Measurements from ENCODE around the gene SUMO4. TPM values are rescaled to one million over a fixed set of nuclear protein-coding genes. Genes with fewer than 3 reads are reported as not detected.

SUMO4 gene
- total RNA-seq, 1 donor from 2014 or later, result 9.6 TPM

DNA sequence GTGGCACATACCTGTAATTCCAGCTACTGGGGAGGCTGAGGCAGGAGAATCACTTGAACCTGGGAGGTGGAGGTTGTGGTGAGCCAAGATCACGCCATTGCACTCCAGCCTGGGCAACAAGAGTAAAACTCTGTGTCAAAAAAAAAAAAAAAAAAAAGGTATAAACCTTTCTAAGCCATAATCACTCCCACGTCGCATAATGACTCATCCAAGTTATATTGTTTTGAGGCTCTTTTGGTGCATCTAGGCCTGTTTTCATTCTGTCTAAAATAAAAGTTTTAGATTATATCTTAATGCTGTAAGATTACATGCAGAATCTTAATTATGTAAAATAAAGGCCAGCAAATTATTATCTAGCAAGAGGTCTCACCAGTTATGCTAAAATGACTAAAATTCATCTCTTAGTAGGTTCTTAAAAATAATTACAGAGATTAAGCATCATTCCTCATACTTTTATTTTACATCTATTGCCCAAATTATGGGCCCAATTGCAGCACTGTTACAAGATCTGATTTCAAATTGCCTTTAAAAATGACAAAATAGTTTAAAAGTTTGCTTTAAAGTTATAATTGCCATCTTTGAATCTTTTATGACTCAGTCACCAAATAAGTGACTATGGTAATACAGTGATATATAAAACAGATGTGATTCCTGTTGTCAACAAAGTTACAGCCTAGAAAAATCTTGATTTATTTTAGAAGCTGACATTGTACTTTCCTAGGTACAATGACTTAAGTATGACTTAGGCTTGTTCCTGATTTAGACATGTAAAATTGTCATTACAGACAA lies 10.4 kb upstream of the SUMO4 start:
- intact Hi-C loops (cut with micrococcal nuclease), result loop anchor here (5.0 kb wide), 1 partner anchor 72 kb away; the partner anchor contains the start of gene TAB2

DNA sequence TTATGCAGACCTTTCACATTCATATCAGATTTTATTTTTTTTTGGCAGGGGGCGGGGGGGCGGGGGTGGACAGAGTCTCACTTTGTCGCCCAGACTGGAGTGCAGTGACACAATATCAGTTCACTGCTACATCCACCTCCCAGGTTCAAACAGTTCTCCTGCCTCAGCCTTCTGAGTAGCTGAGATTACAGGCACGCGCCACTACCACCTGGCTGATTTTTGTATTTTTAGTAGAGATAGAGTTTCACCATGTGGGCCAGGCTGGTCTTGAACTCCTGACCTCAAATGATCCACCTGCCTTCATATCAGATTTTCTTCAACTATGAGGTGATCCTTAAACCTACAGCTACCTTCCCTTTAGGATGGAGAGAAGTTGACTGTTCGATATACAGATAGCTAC lies 8.0 kb upstream of the SUMO4 start:
- intact Hi-C loops (cut with micrococcal nuclease), result no loop called here

DNA sequence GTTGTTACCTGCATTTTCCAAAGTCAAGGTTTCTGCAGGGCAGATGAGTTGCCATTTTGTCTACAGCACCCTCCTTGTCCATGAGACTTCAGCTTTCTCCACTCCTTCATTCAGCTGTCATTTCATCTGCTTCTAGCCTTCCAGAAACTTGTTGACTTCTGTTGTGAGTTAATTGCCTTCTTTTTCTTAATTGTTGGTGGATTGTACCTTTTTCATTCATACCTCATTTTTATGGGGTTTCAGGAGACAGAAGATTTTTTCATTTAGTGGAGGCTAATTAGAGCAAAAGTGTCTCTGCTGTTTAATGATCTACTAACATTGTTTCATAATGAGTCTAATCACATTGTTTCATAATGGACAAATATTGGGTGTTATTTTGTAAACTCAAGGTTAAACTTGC lies 7.5 kb upstream of the SUMO4 start:
- intact Hi-C loops (cut with micrococcal nuclease), result no loop called here

DNA sequence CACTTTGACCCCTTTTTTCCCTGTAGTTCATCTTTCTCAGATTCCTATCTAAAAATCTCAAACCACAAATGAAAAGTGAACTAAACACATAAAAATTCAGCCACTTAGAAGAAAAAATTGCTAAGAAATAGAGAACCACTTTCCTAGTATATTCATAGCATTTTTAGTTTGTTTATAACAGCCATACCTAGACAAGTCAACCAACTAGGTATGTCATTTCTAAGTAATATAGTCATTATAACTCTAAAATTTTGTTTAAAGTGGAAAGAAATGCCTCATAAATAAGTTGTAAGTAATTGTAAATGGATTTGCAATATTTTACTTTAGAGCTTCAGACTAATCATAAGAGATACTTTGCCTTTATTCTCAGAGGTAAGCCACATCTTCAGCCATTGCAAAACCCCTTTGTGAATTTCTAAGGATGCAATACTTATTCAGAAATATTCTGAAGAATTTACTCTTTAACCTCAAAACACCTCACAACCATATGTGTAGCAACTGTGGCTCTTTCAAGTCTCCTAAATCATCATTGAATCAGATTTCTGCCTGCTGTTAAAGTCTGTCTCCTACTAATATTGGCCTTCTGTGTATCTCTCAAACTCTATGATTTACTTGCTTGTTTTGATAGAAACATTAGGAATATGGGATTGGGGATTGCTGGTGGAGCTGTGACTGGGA lies 6.9 kb upstream of the SUMO4 start:
- intact Hi-C loops (cut with micrococcal nuclease), result no loop called here

DNA sequence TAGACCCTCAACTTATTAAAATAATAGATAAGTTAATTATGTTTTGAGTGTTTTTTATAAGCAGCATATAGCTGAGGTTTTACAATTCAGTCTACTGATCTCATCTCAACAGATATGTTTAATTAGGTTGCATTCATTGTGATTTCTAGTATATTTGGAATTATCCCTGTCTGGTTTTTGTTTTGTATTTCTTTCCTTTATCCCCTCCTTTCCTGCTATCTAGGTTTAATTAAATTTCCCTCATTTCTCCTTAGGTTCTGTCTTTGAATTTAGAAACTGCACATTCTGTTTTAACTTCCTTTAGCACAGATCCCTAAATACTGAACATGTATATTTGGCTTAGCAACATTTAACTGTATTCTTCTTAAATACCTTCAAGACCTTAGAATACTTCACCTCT lies 4.9 kb upstream of the SUMO4 start:
- intact Hi-C loops (cut with micrococcal nuclease), result no loop called here

DNA sequence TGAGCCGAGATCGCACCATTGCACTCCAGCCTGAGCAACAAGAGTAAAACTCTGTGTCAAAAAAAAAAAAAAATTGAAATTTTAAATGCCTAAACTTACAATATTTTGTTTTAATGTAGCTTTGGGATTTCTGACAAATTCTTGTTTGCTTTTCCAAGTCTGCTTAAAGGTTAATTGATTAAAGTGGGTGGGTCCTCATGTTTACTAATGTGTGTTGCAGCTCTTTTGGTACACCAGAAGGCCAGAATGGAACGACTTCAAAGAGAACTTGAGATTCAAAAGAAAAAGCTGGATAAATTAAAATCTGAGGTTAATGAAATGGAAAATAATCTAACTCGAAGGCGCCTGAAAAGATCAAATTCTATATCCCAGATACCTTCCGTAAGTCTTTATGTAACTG lies 2.7 kb upstream of the SUMO4 start:
- intact Hi-C loops (cut with micrococcal nuclease), result no loop called here

DNA sequence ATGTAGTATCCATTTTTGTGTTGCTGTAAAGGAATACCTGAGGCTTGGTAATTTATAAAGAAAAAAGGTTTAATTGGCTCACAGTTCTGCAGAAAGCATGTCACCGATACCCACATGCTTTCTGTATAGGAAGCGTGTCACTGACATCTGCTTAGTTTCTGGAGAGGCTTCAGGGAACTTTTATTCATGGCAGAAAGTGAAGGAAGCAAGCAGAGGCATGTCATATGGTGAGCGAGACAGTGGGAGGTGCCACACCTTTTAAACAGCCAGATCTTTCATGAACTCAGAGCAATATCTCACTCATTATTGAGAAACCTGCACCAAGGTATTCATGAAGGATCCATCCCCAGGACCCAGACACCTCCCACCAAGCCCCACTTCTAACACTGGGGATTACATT lies 3.5 kb downstream of the SUMO4 start:
- intact Hi-C loops (cut with micrococcal nuclease), result no loop called here

DNA sequence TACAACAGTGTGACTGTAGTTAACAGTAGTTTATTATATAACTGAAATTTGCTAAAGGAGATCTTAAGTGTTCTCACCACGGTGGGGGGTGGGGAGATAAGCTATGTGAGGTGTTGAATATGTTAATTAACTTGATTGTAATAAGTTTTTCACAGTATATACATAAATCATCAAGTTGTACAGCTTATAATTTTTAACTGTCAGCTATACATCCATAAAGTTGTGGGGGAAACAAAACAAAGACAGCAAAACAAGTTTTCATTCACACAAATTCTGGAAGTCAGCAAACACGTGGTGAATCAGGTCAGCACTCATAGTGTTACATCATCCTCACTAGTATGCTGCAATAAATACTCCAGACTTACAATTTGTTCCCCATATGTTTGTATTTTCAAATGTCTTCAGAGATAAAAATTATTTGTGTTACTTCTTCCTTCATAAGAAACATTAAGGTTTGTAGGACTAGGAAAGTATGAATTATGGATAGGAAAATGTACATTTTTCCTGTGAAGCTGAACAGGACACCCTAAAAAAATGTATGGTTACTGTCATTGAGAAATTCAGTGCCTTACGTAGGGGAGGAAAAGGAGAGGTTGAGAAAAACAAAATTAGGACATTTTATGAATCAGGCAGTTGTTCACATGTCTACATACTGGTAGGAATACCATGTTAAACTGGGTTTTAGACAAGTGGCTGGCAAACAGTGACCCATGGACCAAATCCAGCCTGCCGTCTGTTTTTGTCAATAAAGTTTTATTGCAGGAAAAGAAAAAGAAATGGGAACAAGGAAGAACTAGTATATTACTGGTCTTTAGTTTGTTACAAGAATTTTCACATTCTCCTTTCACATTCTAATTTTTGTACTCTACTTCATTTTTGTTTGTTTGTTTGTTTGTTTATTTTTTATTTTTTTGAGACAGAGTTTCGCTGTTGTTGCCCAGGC lies 6.0 kb downstream of the SUMO4 start:
- intact Hi-C loops (cut with micrococcal nuclease), result loop anchor here (5.0 kb wide), 1 partner anchor 39 kb away; no protein-coding TSS in a partner anchor

DNA sequence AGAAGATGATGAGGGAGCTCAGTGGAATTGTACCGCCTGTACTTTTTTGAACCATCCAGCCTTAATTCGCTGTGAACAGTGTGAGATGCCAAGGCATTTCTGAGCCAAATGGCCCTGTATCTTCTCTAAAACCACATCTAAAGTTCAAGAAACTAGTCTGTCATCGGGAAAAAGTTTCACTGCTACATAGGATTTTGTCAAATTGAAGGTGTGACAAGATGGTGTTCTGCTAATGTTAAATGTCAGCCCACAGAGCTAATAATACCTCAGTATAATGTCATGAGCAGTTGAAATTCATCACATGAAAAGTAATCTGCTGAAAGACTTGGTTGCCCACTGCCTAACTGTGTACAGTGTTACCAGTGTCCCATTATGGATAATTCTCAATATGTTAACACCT lies 9.6 kb downstream of the SUMO4 start:
- intact Hi-C loops (cut with micrococcal nuclease), result loop anchor here (5.0 kb wide), 1 partner anchor 42 kb away; no protein-coding TSS in a partner anchor

DNA sequence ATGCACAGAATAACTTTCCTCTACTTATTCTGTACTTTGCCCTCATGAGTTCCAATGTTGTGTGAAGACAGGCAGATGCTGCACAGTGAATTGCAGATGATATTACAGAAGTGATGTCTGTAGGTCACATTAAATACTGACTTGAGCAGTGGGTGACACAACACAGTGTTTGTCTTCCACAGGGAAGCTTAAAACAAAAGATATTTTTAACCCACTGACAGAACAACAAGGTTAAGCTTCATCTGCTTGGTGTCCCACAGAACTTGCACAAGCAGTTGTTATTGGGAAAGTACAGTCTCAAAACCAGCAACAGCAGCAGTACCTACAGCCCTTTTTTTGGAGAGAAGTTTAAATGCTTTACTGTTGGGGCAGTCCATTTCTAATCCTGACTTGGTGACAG lies 10.5 kb downstream of the SUMO4 start:
- intact Hi-C loops (cut with micrococcal nuclease), result no loop called here

DNA sequence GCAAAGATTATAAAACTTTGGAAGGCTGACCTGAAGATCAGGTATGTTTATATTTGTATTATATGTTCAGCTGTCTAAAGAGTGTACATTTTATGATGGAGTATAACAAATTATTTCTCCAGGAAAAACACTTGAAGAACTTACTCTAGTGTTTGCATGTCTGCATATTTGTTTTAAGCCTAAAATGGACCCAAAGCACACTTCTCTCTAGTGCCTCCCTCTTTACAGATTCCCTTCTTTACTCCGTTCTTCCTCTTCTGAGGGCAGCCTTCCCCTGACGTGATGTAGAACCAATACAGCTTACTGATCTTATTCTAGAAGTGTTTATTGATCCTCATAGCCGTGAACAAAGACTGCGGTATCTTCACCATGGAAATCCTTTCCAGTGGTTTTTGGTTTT lies 13.9 kb downstream of the SUMO4 start:
- intact Hi-C loops (cut with micrococcal nuclease), result no loop called here

DNA sequence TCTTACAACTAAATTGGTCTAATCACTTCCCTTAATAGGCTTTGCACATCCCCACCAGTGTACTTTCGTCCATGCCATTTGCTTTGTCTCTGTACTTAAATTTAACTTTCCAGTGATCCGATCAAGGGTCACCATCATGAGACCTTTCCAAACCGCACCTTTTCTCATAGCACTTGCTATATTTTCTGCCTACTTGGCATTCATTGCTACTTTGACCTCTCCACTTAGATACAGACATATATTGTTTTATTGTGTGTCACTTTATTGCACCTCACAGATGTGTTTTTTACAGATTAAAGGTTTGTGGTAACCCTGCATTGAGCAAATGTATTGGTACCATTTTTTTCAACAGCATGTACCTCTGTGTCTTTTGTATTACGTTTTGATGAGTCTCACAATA lies 14.8 kb downstream of the SUMO4 start:
- intact Hi-C loops (cut with micrococcal nuclease), result no loop called here

DNA sequence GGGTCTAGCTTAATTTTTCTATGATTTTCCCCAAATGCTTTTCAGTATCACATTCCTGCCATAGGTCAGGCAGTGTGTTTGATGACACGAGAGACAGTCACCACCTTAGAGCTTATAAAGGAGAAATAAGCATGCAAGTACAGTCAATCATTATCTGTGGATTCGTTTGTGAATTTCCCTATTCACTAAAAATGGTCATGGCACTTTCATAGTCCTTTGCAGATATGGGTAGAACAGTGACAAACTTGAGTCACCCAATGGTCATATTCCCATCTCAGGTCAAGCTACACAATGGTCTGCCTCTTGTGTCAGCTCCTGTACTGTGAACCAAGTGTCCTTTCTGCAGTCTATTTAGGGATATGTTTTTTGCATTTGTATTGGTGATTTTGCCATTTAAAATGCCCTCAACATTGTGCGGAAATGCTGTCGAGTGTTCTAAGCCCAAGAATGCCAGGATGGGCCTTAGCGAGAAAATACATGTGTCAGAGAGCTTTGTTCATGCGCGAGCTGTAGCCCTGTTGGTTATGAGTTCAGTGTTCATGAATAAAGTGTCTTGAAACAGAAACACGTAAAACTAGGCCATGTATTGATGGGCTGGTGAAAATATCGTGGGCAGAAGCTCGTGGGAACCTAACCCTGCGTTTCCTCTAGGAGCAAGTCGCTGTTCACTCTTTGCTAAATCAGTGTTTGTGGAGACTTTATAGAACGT lies 19.8 kb downstream of the SUMO4 start:
- intact Hi-C loops (cut with micrococcal nuclease), result no loop called here

DNA sequence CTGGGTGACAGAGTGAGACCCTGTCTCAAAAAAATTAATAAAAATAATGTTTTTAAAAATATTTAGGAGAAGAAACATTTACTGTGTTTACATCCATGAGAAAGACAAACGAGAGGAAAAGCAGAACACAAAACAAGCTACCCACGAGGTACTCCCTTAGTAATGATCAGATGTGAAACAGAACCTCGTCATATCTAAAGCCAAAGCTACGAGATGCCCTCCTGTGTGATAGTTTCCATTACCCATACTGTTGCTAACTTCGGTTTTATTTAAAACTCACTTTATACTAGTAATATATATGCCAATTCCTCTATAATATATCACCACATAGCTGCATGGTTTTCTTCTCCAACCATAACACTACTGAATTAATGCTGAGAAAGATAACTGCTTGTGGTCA lies 21.1 kb downstream of the SUMO4 start:
- intact Hi-C loops (cut with micrococcal nuclease), result no loop called here

DNA sequence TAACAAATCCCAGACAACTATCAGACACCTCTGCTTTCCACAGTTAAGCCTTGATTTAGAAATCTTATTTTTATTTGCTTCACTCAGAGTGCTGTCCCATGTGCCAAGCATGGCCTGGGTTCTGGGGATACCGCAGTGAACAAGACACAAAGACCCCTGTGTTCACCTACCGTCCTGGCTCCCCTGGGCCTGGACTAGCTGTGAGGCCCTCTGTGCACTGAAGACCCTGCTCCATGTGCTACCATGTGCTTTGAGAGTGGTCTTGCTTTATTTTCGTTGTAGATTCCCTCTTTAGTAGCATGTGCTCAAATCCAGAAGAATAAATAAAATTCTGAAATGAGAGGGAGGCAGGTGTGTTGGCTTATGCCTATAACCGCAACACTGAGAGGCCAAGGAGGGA lies 22.5 kb downstream of the SUMO4 start:
- intact Hi-C loops (cut with micrococcal nuclease), result no loop called here

DNA sequence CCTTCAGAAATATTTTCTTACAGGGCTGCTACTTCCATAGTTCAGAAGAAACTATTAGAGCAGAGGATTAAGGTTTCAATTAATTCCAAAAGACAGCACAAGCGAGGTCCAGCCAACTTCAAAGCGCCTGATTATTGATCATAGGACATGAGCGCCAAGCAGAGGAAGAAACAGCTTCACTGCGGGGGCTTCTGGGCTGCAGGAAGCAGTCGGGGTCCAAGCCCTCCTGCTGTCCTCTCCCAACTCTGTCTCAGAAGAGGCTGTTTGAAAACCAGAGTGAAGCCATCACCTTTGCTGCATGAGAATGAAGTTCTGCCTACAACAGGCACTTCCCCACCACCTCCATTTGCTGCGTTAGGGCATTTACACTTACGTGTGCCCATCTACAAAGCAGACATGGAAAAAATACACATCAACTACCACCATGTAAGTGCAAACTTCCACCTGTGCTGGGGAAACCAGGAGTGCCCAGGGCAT lies 23.9 kb downstream of the SUMO4 start:
- intact Hi-C loops (cut with micrococcal nuclease), result no loop called here

DNA sequence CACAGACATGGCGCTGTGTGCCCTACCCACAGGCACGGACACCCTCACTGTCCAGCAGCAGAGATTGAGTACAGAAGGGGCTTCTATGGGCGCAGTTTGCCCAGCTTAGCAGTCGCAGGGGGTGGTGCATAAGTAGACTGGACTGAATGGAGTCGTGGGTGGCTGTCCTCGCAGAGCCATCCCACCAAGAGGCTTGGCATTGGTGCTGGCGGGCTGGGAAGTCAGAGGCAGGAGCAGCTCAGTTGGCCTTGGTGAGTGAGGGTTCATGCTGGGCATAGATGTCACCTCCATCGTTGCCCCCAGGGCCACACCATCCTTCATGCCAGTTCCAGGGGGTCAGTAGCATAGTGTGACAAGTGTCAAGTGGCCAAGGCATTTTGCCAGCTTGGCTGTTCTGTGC lies 25.2 kb downstream of the SUMO4 start:
- intact Hi-C loops (cut with micrococcal nuclease), result no loop called here

DNA sequence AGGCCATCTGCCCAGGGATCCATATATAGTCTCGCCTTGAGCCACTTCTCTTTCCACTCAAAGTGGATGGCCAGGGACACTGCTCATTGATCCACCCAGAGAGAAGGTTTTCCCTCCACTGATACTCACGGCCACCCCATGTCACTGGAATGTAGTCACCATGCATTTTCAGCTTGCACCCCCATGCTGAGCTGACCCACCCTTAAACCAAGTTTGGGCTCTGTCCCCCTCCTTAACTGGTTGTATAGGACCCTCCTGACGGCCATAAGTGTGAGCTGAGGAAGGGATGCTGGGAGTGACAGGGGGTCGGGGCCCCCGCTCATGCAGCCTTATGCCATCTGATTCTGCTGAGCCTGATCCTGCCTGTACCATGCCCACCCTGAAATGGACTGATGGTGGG lies 25.7 kb downstream of the SUMO4 start:
- intact Hi-C loops (cut with micrococcal nuclease), result no loop called here

DNA sequence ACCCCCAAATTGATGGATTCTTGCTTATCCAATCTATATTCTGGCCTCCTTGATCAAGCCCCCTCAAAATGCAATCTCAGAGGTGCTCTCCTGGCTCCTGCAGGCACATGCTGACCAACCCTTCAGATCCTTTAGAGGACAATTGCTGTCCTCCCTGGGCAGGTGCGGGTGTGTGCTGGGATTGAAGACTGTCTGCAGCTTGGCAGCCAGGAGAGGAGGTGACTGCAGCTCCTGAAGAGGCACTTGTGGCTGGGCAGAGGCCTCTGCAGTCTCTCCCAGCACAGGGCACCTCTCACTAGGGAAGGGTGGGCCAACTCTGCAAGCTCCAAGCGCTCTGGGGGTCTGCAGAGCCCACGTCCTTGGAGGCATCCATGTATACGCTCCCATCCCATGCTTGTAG lies 28.5 kb downstream of the SUMO4 start:
- intact Hi-C loops (cut with micrococcal nuclease), result no loop called here

DNA sequence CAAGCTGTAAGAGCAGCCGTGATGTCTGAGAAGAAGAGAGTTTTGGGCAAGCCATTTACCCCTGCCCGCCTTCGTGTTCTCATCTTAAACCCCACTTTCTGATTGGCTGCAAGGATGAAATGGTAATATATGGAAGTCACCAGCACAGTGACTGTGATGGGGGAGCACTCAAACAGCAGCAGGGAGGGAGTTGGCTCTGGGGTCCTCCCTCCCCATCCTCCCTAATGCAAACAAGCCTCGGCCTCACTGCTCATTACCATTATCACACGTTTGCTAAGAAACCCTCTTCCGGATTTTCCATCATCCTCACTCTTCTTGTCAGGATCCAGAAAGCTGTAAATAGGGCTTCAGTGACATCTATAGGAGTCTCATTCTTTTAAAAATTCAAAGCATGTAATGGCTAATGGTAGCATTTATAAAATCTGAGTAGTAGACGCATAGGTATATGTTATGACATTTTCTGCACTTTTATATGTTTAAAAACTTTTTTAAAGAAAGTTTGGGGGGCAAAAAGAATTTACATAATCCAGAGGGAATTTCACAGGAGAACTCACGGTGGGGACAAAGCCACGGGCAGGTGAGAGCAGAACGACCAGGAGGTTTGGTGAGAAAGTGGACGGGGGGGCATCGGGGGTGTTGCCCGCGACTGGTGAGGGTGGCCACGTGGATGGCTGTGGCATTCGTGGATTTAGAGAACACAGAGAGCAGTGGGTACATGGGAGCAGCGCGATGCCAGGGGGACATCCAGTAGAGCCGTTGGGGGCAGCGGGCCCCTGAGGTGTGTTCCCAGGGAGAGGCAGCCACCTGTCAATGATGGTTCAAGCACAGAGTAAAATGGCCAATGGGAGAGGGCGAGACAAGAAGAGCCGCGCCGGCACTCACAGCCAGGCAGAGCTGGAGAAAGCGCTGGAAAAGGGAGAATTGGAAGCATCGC lies 29.6 kb downstream of the SUMO4 start:
- intact Hi-C loops (cut with micrococcal nuclease), result loop anchor here (10.0 kb wide), 1 partner anchor 485 kb away; no protein-coding TSS in a partner anchor
